Stimulated activated naive CD8-positive, alpha-beta T cell treated with anti-CD3 and anti-CD28 coated beads, Interleukin-15, Interleukin-2, amounts not matched to agents 100 ng/mL and 50 ng/mL, for 24 hours (primary cell): ENCODE data around the gene KEAP1.
"Not testable (repeated sequence)": the region's sequence is repeated elsewhere in the genome, so short reads cannot be mapped to it uniquely, and the experiment has no call there.

ENCODE experiments used
- H3K27ac Mint-ChIP-seq: one replicate; pipeline ENCODE4 v1.8.0; 2021; ENCODE audit warnings: mild to moderate bottlenecking, mixed read lengths
- H3K27me3 Mint-ChIP-seq: one replicate; pipeline ENCODE4 v1.8.0; 2021; ENCODE audit warnings: mixed read lengths
- H3K36me3 Mint-ChIP-seq: one replicate; pipeline ENCODE4 v1.8.0; 2021; ENCODE audit warnings: low read depth, mixed read lengths
- H3K4me1 Mint-ChIP-seq: one replicate; pipeline ENCODE4 v1.8.0; 2021; ENCODE audit warnings: low read depth, mixed read lengths
- H3K4me3 Mint-ChIP-seq: one replicate; pipeline ENCODE4 v1.8.0; 2021; ENCODE audit warnings: mild to moderate bottlenecking, mixed read lengths
- H3K9me3 Mint-ChIP-seq: one replicate; pipeline ENCODE4 v1.8.0; 2021; ENCODE audit warnings: mixed read lengths

Gene KEAP1

GRCh38 chr19:10538204-10538983, 35.2 kb upstream of the KEAP1 start:
- H3K36me3 Mint-ChIP-seq = no peaks in the 10 kb centered on the region
- peaks cover 16% of the 10 kb centered on the region for H3K27me3 Mint-ChIP-seq
- H3K4me1 Mint-ChIP-seq = no peaks in the 10 kb centered on the region
- no peaks in the 10 kb centered on the region for H3K9me3 Mint-ChIP-seq
- no peak overlapping the region for H3K27ac Mint-ChIP-seq
- no peak overlapping the region for H3K4me3 Mint-ChIP-seq

DNA sequence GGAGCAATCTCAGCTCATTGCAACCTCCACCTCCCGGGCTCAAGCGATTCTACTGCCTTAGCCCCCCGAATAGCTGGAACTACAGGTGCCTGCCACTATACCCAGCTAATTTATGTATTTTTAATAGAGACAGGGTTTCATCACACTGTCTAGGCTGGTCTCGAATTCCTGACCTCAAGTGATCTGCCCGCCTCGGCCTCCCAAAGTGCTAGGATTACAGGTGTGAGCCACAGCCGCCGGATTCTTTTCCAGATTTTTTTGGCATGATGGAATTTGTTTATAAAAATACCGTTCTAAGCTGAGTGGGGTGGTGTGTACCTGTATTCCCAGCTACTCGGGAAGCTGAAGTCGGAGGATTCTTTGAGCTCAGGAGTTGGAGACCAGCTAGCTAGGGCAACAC, 34.5 kb upstream of the KEAP1 start:
- Mint-ChIP-seq H3K36me3 (no peaks in the 10 kb centered on the region), H3K27me3 (peaks cover 16% of the 10 kb centered on the region), H3K27ac (no peak overlapping the region), H3K9me3 (no peaks in the 10 kb centered on the region), H3K4me3 (no peak overlapping the region), H3K4me1 (no peaks in the 10 kb centered on the region)

DNA sequence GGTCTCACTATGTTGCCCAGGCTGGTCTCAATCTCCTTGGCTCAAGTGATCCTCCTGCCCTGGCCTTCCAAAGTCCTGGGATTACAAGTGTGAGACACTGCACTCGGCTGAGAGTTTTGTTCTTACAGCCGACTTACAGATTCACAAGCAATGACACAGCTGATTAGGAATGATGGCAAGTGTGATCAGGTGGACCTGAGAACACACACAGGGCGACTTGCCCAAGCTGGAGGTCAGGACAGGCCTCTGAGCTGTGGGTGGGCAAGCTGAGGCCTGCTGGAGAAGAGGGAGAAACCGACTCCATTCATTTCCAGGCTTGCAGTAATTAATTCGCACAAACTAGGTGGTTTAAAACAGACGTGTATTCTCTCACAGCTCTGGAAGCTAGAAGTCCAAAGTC, 32.5 kb upstream of the KEAP1 start:
- no peak overlapping the region for H3K27ac Mint-ChIP-seq
- no peak overlapping the region for H3K4me3 Mint-ChIP-seq
- peaks cover 16% of the 10 kb centered on the region for H3K27me3 Mint-ChIP-seq
- no peaks in the 10 kb centered on the region for H3K9me3 Mint-ChIP-seq
- no peaks in the 10 kb centered on the region for H3K36me3 Mint-ChIP-seq
- H3K4me1 Mint-ChIP-seq = no peaks in the 10 kb centered on the region

- no peak overlapping the region for H3K4me3 Mint-ChIP-seq
- H3K9me3 Mint-ChIP-seq = no peaks in the 10 kb centered on the region
- no peak overlapping the region for H3K27ac Mint-ChIP-seq
- H3K36me3 Mint-ChIP-seq = no peaks in the 10 kb centered on the region
- H3K27me3 Mint-ChIP-seq = peaks cover 9% of the 10 kb centered on the region
- H3K4me1 Mint-ChIP-seq = no peaks in the 10 kb centered on the region
Measured at GRCh38 chr19:10533646-10534386, 30.7 kb upstream of the KEAP1 start.

- H3K4me3 Mint-ChIP-seq = no peak overlapping the region
- H3K9me3 Mint-ChIP-seq = no peaks in the 10 kb centered on the region
- H3K4me1 Mint-ChIP-seq = no peaks in the 10 kb centered on the region
- no peaks in the 10 kb centered on the region for H3K36me3 Mint-ChIP-seq
- H3K27ac Mint-ChIP-seq = no peak overlapping the region
- peaks cover 3% of the 10 kb centered on the region for H3K27me3 Mint-ChIP-seq
Measured at GRCh38 chr19:10532457-10532856, 29.3 kb upstream of the KEAP1 start.

GRCh38 chr19:10526887-10527286, 23.7 kb upstream of the KEAP1 start:
- H3K36me3 Mint-ChIP-seq, H3K4me3 Mint-ChIP-seq, H3K4me1 Mint-ChIP-seq, H3K9me3 Mint-ChIP-seq, H3K27me3 Mint-ChIP-seq, H3K27ac Mint-ChIP-seq: not testable (repeated sequence)

- no peaks in the 10 kb centered on the region for H3K36me3 Mint-ChIP-seq
- H3K4me1 Mint-ChIP-seq = no peaks in the 10 kb centered on the region
- no peaks in the 10 kb centered on the region for H3K9me3 Mint-ChIP-seq
- no peaks in the 10 kb centered on the region for H3K27me3 Mint-ChIP-seq
- H3K4me3 Mint-ChIP-seq = no peak overlapping the region
- H3K27ac Mint-ChIP-seq = no peak overlapping the region
Measured at GRCh38 chr19:10525636-10526035, 22.5 kb upstream of the KEAP1 start.

GRCh38 chr19:10523135-10523636, 20.0 kb upstream of the KEAP1 start:
- Mint-ChIP-seq H3K36me3 (no peaks in the 10 kb centered on the region), H3K27ac (no peak overlapping the region), H3K27me3 (peaks cover 19% of the 10 kb centered on the region), H3K4me3 (no peak overlapping the region), H3K4me1 (peaks cover 16% of the 10 kb centered on the region), H3K9me3 (no peaks in the 10 kb centered on the region)

DNA sequence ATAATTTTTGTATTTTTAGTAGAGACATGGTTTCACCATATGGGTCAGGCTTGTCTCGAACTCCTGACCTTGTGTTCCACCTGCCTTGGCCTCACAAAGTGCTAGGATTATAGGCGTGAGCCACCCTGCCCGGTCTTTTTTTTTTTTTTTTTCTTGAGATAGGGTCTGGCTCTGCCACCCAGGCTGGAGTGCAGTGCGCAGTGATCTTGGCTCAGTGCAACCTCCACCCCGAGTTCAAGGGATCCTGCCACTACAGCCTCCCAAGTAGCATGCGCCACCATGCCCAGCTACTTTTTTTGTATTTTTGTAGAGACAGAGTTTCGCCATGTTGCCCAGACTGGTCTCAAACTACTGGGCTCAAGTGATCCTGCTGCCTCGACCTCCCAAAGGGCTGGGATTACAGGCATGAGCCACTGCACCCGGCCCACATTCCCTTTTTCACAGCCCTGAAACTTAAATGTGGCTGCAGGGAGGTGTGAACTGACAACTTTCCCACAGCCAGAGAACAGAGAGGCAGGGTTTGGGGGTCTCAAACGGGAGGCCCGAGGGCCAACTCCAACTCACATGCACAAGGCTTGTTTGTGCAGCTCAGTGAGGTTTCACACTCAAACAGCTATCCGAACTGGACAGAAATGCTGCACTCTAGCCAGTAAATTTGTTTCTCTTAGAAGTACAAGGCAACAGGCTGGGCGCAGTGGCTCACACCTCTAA, 18.5 kb upstream of the KEAP1 start:
- H3K36me3 Mint-ChIP-seq = no peaks in the 10 kb centered on the region
- H3K4me1 Mint-ChIP-seq = peaks cover 27% of the 10 kb centered on the region
- H3K27me3 Mint-ChIP-seq = peaks cover 26% of the 10 kb centered on the region
- H3K27ac Mint-ChIP-seq = no peak overlapping the region
- H3K4me3 Mint-ChIP-seq = no peak overlapping the region
- no peaks in the 10 kb centered on the region for H3K9me3 Mint-ChIP-seq

DNA sequence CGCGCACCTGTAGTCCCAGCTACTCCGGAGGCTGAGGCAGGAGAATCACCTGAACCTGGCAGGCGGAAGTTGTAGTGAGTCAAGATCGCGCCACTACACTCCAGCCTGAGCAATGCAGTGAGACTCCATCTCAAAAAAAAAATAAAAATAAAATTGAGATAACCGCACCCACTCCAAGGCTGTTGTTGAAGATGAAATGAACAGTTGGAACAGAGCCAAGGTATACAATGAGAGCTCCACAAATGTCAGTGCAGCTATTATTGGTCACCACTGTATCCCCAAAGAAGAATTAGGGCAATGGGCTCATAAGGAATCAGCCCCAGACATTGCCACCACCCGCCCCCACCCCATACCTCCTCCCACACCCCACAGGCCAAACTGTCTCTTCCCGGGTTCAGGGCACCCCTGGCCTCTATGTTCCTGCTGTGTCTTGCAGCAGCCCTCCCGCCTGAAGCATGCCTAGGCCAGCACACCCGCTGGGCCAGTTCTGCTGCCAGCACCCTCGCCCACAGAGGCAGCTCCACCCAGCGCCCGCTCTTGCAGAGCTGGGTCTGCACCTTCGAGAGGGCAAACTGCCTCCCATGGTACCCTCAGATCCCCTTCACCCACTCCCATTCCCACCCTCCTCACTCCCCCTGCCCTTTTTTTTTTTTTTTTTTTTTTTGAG, 17.6 kb upstream of the KEAP1 start:
- Mint-ChIP-seq H3K9me3 (no peaks in the 10 kb centered on the region), H3K27ac (no peak overlapping the region), H3K36me3 (no peaks in the 10 kb centered on the region), H3K4me3 (no peak overlapping the region), H3K4me1 (peaks cover 28% of the 10 kb centered on the region), H3K27me3 (peaks cover 34% of the 10 kb centered on the region)

GRCh38 chr19:10519421-10519820, 16.3 kb upstream of the KEAP1 start:
- H3K27ac Mint-ChIP-seq = no peak overlapping the region
- peaks cover 28% of the 10 kb centered on the region for H3K4me1 Mint-ChIP-seq
- H3K27me3 Mint-ChIP-seq = peaks cover 46% of the 10 kb centered on the region
- H3K9me3 Mint-ChIP-seq = no peaks in the 10 kb centered on the region
- no peaks in the 10 kb centered on the region for H3K36me3 Mint-ChIP-seq
- no peak overlapping the region for H3K4me3 Mint-ChIP-seq

DNA sequence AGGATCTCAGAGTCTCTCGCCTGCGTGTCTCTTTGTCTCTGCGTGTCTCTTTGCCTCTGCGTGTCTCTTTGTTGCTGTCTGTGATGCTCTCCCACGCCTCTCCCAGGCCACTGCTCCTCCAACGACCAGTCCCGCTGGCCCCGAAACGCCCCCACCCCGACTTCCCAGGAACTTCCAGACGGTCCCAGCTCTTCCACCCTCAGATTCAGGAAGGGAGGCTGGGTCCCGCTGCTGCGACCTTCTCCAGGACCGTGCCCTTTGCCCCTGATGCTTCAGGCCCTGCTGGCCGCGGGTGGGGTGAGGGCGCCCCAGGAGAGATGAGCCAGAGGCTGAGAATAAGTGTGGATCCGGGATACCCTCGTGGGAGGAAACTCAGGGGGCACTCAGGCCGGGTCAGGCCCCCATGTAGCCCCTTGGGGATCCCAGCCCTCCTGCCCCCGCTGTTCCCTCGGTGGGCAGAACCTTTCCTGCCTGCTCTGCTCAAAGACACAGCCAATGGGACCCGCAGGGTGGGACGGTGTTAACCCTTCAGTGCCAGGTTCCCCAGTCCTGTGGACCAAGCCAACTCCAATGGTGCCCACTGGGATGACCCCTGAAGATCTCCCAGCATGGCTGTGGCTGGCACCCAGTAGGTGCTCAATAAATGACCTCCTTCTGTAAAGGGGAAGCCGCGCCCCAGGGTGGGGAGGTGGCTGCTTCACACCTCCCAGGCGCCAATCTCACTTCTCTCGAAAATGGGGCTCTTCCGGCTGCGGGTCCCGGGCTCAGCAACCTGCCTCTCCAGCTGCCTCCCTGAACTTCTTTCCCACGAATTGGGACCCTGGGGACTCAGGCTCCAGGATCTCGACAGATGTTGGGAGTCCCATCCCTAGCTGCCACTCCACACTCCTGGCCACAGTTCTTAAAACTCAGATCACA, 15.5 kb upstream of the KEAP1 start:
- Mint-ChIP-seq H3K4me3 (peak overlapping the region; percentile 27), H3K27ac (no peak overlapping the region), H3K4me1 (peaks cover 32% of the 10 kb centered on the region), H3K27me3 (peaks cover 51% of the 10 kb centered on the region), H3K36me3 (no peaks in the 10 kb centered on the region), H3K9me3 (no peaks in the 10 kb centered on the region)

- Mint-ChIP-seq H3K9me3 (no peaks in the 10 kb centered on the region), H3K36me3 (no peaks in the 10 kb centered on the region), H3K27me3 (peaks cover 59% of the 10 kb centered on the region), H3K4me3 (peak overlapping the region; percentile 39), H3K27ac (no peak overlapping the region), H3K4me1 (peaks cover 39% of the 10 kb centered on the region)
Measured at GRCh38 chr19:10517760-10518443, 14.7 kb upstream of the KEAP1 start.
